Brain microvascular endothelial cell (primary cell): ENCODE data around the gene TIGD7.
"Not testable (repeated sequence)": the region's sequence is repeated elsewhere in the genome, so short reads cannot be mapped to it uniquely, and the experiment has no call there.

Source experiments
- DNase-seq: peaks from one replicate; pipeline ENCODE4 v3.0.0-alpha.2; 2020
- H3K27ac ChIP-seq: fragments of 250-450 bp; sonication (Bioruptor Pico); 2 replicates; pipeline ENCODE4 v1.5.1; 2020; ENCODE audit warnings: mild to moderate bottlenecking, moderate library complexity
- H3K27me3 ChIP-seq: fragments of 250-450 bp; sonication (Bioruptor Pico); replicated peaks from 2 replicates; pipeline ENCODE4 v1.5.1; 2020; ENCODE audit warnings: mild to moderate bottlenecking
- H3K36me3 ChIP-seq: fragments of 250-450 bp; sonication (Bioruptor Pico); replicated peaks from 2 replicates; pipeline ENCODE4 v1.5.1; 2020; ENCODE audit warnings: mild to moderate bottlenecking
- H3K4me3 ChIP-seq: 2 replicates; pipeline ENCODE4 v1.5.1; 2011; ENCODE audit warnings: low read depth, mild to moderate bottlenecking, control low read depth, low read length, moderate library complexity
- CTCF ChIP-seq: IDR thresholded peaks from 2 replicates; pipeline ENCODE4 v1.5.1; 2011; ENCODE audit warnings: low read depth, mild to moderate bottlenecking, moderate library complexity, low read length, control low read depth, inconsistent platforms; ENCODE audit errors: missing control alignments
- in situ Hi-C: cut with HindIII; loops from 2 replicates; pipeline ENCODE4 v1.10.0; 2017; ENCODE audit warnings: low sequenced_read_pairs, low pct_ligation_motif_present

The TIGD7 gene

DNA sequence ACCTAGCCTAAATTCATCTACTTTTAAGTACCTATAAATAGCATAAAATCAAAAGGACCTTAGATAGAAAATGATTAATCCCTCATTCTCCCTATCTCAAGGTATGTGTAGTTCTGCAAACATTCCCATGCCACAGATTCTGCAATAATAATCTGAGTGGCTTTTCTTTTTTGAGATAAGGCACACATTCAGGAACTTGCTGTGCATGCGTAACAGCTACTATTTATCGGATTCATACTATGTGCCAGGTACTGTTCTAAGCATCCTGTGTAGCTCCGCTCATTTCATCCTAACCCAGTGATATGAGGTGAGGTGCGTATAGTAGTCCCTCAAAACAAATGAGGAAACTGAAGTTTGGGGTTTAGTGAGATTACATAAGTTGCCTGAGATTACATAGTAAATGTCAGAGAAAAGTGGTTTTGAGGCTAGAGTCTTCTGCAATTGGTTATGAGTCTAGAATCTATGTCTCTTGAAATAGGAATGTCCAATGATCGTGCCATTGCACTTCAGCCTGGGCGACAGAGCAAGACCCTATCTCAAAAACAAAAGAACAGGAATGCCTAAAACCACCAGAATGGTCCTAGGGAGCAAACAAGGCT lies 23.9 kb downstream of the TIGD7 start:
- Histone ChIP-seq H3K36me3 (peaks cover 4% of the 10 kb centered on the region), H3K27me3 (no peaks in the 10 kb centered on the region), H3K27ac (no peak overlapping the region), H3K4me3 (no peak overlapping the region)
- in situ Hi-C loops = no loop called here
- no peak for TF ChIP-seq CTCF
- no peak for DNase-seq

DNA sequence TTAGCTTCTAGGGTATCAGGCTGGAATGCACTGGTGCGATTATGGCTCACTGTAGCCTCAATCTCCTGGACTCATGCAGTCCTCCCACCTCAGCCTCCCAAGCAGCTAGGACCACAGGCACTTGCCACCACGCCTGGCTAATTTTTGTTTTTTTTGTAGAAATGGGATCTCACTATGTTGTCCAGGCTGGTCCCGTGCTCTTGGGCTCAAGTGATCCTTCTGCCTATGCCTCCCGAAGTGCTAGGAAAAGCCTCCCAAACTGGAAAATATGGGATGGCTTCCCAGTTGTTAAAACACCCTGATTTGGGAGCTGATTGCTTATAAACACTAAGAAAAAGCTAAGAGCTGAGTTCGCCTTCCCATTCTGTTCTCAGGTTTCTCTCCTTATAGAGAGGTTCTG lies 28.6 kb downstream of the TIGD7 start:
- in situ Hi-C loops = no loop called here
- Histone ChIP-seq H3K27me3 (no peaks in the 10 kb centered on the region), H3K27ac (no peak overlapping the region), H3K4me3 (no peak overlapping the region), H3K36me3 (no peaks in the 10 kb centered on the region)
- DNase-seq = no peak
- no peak for TF ChIP-seq CTCF

DNA sequence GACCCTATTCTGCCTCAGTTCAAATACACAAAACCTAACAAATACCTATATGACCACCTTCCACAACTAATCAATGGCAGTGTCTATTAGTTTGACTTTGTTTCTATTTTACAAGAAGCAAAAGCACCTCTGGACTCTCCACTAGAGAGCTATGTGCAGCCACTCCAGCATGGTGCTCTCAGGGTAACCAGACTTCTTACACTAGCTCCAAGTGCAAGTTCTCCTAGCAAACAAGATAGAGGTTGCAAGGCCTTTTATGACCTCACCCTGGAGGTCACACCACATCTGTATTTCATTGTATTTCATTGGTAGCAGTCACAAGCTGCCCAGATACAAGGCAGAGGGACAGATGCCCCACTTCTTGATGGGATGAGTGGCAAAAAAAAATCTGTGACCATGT lies 30.3 kb downstream of the TIGD7 start:
- H3K36me3 ChIP-seq = no peaks in the 10 kb centered on the region
- H3K4me3 ChIP-seq = no peak overlapping the region
- no peaks in the 10 kb centered on the region for H3K27me3 ChIP-seq
- no peak for DNase-seq
- H3K27ac ChIP-seq = no peak overlapping the region
- in situ Hi-C loops = no loop called here
- no peak for TF ChIP-seq CTCF

- no peak for DNase-seq
- H3K27me3 ChIP-seq = no peaks in the 10 kb centered on the region
- H3K36me3 ChIP-seq = no peaks in the 10 kb centered on the region
- H3K4me3 ChIP-seq = no peak overlapping the region
- no peak overlapping the region for H3K27ac ChIP-seq
- no peak for TF ChIP-seq CTCF
- in situ Hi-C loops = no loop called here
These were observed 30.7 kb downstream of the TIGD7 start for GRCh38 chr16:3274490-3274889.

DNA sequence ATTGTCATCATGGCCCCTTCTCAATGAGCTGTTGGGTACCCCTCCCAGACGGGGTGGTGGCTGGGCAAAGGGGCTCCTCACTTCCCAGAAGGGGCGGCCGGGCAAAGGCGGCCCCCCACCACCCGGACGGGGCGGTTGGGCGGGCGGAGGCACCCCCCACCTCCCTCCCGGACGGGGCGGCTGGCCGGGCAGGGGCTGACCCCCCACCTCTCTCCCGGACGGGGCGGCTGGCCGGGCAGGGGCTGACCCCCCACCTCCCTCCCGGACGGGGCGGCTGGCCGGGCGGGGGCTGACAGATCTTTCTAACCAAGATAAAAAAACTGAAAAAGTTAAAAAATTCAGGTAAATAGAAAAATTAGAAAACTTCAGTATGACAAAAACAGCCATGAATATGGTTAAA lies 33.9 kb downstream of the TIGD7 start:
- H3K36me3 ChIP-seq, DNase-seq, H3K27ac ChIP-seq, H3K4me3 ChIP-seq, H3K27me3 ChIP-seq, in situ Hi-C loops: not testable (repeated sequence)

GRCh38 chr16:3270718-3271117 lies 34.5 kb downstream of the TIGD7 start:
- in situ Hi-C loops, H3K27ac ChIP-seq, H3K27me3 ChIP-seq, H3K36me3 ChIP-seq, DNase-seq, H3K4me3 ChIP-seq: not testable (repeated sequence)

- no peaks in the 10 kb centered on the region for H3K27me3 ChIP-seq
- in situ Hi-C loops = no loop called here
- DNase-seq = no peak
These were observed 36.9 kb downstream of the TIGD7 start for GRCh38 chr16:3268294-3268693.

More at GRCh38 chr16:3268294-3268693, 36.9 kb downstream of the TIGD7 start:
- no peak overlapping the region for H3K27ac ChIP-seq
- TF ChIP-seq CTCF = no peak
- no peaks in the 10 kb centered on the region for H3K36me3 ChIP-seq
- H3K4me3 ChIP-seq = no peak overlapping the region
